OCI-LY1 (cell line): ENCODE results near the gene UCP3.

Source experiments
- H2AFZ ChIP-seq: fragments of 200-600 bp; sonication (generic), shearing (Covaris generic); 2 replicates; pipeline ENCODE4 v1.6.0; 2014; ENCODE audit warnings: antibody characterized with exemption, mild to moderate bottlenecking, low read length
- H3F3A ChIP-seq: fragments of 200-600 bp; sonication (generic), shearing (Covaris generic); 2 replicates; pipeline ENCODE4 v1.6.0; 2014; ENCODE audit warnings: mild to moderate bottlenecking, antibody characterized with exemption, low read length, moderate library complexity; ENCODE audit not compliant: insufficient read depth
- H3K27ac ChIP-seq: fragments of 200-600 bp; sonication (generic); 2 replicates; pipeline ENCODE4 v1.5.1; 2014; ENCODE audit warnings: low read length, mixed run types, mild to moderate bottlenecking, low read depth; ENCODE audit not compliant: poor library complexity, severe bottlenecking
- H3K27me3 ChIP-seq: fragments of 200-600 bp; sonication (generic); 2 replicates; pipeline ENCODE4 v1.6.0; 2014; ENCODE audit warnings: antibody characterized with exemption, mild to moderate bottlenecking, low read length, moderate library complexity; ENCODE audit not compliant: insufficient read depth
- H3K36me3 ChIP-seq: fragments of 200-600 bp; sonication (generic); 2 replicates; pipeline ENCODE4 v1.6.1; 2014; ENCODE audit warnings: mild to moderate bottlenecking, antibody characterized with exemption, low read length, moderate library complexity, mixed read lengths; ENCODE audit not compliant: insufficient read depth
- H3K4me1 ChIP-seq: fragments of 200-600 bp; sonication (generic); 2 replicates; pipeline ENCODE4 v1.5.1; 2014; ENCODE audit warnings: mild to moderate bottlenecking, low read length, moderate library complexity; ENCODE audit not compliant: insufficient read depth, severe bottlenecking
- H3K4me2 ChIP-seq: fragments of 200-600 bp; sonication (generic), shearing (Covaris generic); 2 replicates; pipeline ENCODE4 v1.6.1; 2014; ENCODE audit warnings: low read length
- H3K4me3 ChIP-seq: fragments of 200-600 bp; sonication (generic); 2 replicates; pipeline ENCODE4 v1.5.1; 2014; ENCODE audit warnings: low read length, low read depth, mild to moderate bottlenecking, mixed read lengths; ENCODE audit not compliant: poor library complexity, severe bottlenecking
- H3K79me2 ChIP-seq: fragments of 200-600 bp; shearing (Covaris generic); 2 replicates; pipeline ENCODE4 v1.6.1; 2016; ENCODE audit warnings: mixed run types, low read length, mixed read lengths; ENCODE audit not compliant: insufficient read depth
- H3K9ac ChIP-seq: fragments of 200-600 bp; sonication (generic), shearing (Covaris generic); 2 replicates; pipeline ENCODE4 v1.6.1; 2014; ENCODE audit warnings: mild to moderate bottlenecking, low read length, mixed read lengths
- H3K9me2 ChIP-seq: fragments of 200-600 bp; sonication (generic), shearing (Covaris generic); 2 replicates; pipeline ENCODE4 v1.6.1; 2014; ENCODE audit warnings: low read depth, mild to moderate bottlenecking, low read length, mixed read lengths
- H3K9me3 ChIP-seq: fragments of 200-600 bp; shearing (Covaris generic); 2 replicates; pipeline ENCODE4 v1.6.1; 2014; ENCODE audit warnings: low read length, mixed read lengths
- H4K20me1 ChIP-seq: fragments of 200-600 bp; sonication (generic), shearing (Covaris generic); 2 replicates; pipeline ENCODE4 v1.6.0; 2016; ENCODE audit warnings: mild to moderate bottlenecking, low read length; ENCODE audit not compliant: insufficient read depth
- CTCF ChIP-seq: fragments of 200-600 bp; sonication (generic), shearing (Covaris generic); IDR thresholded peaks from 2 replicates; pipeline ENCODE4 v1.5.1; 2017; ENCODE audit warnings: mild to moderate bottlenecking, antibody characterized with exemption, low read length, moderate library complexity, mixed read lengths
- EZH2 ChIP-seq: fragments of 200-600 bp; sonication (generic), shearing (Covaris generic); IDR thresholded peaks from 2 replicates; pipeline ENCODE4 v1.8.0; 2017; ENCODE audit warnings: borderline replicate concordance, mixed run types, mild to moderate bottlenecking, antibody characterized with exemption, low read length, moderate library complexity, mixed read lengths

Gene UCP3

GRCh38 chr11:74044538-74044937, 35.7 kb upstream of the UCP3 start:
- Histone ChIP-seq H3K9ac (no peak overlapping the region), H3K4me3 (no peak overlapping the region), H3K9me3 (no peaks in the 10 kb centered on the region), H3K27me3 (no peaks in the 10 kb centered on the region), H3K27ac (no peak overlapping the region), H3K9me2 (no peaks in the 10 kb centered on the region), H2AFZ (no peak overlapping the region), H3K36me3 (peaks cover 45% of the 10 kb centered on the region), H4K20me1 (no peaks in the 10 kb centered on the region), H3K4me1 (no peaks in the 10 kb centered on the region), H3K4me2 (no peak overlapping the region), H3K79me2 (no peaks in the 10 kb centered on the region), H3F3A (no peaks in the 10 kb centered on the region)
- TF ChIP-seq CTCF (no peak), EZH2 (no peak)

- TF ChIP-seq EZH2 (no peak), CTCF (no peak)
Observed at GRCh38 chr11:74043450-74043849, 34.6 kb upstream of the UCP3 start.

GRCh38 chr11:74037309-74037708, 28.4 kb upstream of the UCP3 start:
- Histone ChIP-seq H3K27me3 (no peaks in the 10 kb centered on the region), H3K4me3 (no peak overlapping the region), H2AFZ (no peak overlapping the region), H3K79me2 (no peaks in the 10 kb centered on the region), H3K9me3 (no peaks in the 10 kb centered on the region), H3K4me2 (no peak overlapping the region), H3F3A (no peaks in the 10 kb centered on the region), H3K4me1 (no peaks in the 10 kb centered on the region), H3K9ac (no peak overlapping the region), H3K9me2 (no peaks in the 10 kb centered on the region), H3K36me3 (peaks cover 75% of the 10 kb centered on the region; the same call in 1 of the 2 replicates), H4K20me1 (no peaks in the 10 kb centered on the region), H3K27ac (no peak overlapping the region)
- TF ChIP-seq CTCF: no peak
- no peak for TF ChIP-seq EZH2

More at GRCh38 chr11:74043450-74043849, 34.6 kb upstream of the UCP3 start:
- H3K9ac ChIP-seq: no peak overlapping the region
- H3K27ac ChIP-seq: no peak overlapping the region
- no peak overlapping the region for H2AFZ ChIP-seq
- H3K4me1 ChIP-seq: no peaks in the 10 kb centered on the region
- H3K79me2 ChIP-seq: no peaks in the 10 kb centered on the region
- no peak overlapping the region for H3K4me2 ChIP-seq
- no peaks in the 10 kb centered on the region for H4K20me1 ChIP-seq
- no peak overlapping the region for H3K4me3 ChIP-seq
- H3F3A ChIP-seq: no peaks in the 10 kb centered on the region
- H3K36me3 ChIP-seq: peaks cover 45% of the 10 kb centered on the region
- no peaks in the 10 kb centered on the region for H3K9me3 ChIP-seq
- H3K27me3 ChIP-seq: no peaks in the 10 kb centered on the region
- no peaks in the 10 kb centered on the region for H3K9me2 ChIP-seq
